CD4-positive, alpha-beta T cell (primary cell): Measurements from ENCODE around the gene PCED1B. TPM values are rescaled to one million over a fixed set of nuclear protein-coding genes. Genes with fewer than 3 reads are reported as not detected.

Experiments
- ATAC-seq: fragments of 200-7000 bp; cut with Tn5 transposase; one replicate; pipeline ENCODE4 v1.10.0; 2022; ENCODE audit warnings: mild to moderate bottlenecking; ENCODE audit not compliant: poor library complexity
- CTCF ChIA-PET: fragments of 350-600 bp; sonication (Branson Sonifier 250); formaldehyde crosslinking; loops from one replicate; lab custom pipeline; 2021; ENCODE audit warnings: antibody characterized with exemption, inconsistent platforms; lab: Charles Lee
- POLR2A ChIA-PET: fragments of 350-600 bp; sonication (Branson Sonifier 250); formaldehyde crosslinking; loops from one replicate; lab custom pipeline; 2021; ENCODE audit warnings: antibody characterized with exemption, inconsistent platforms; lab: Charles Lee
- DNase-seq, 14 experiments: peaks; one replicate each; pipeline ENCODE4 v3.0.0-alpha.2; 2013 to 2020; ENCODE audit warnings: mixed read lengths in 2 of 14
- H3K27ac ChIP-seq, 2 donors: one replicate each; pipeline versions ENCODE4 v1.5.1 to v1.7.0; 2013; ENCODE audit warnings: low read length in 2 of 2, low read depth in 1 of 2, mild to moderate bottlenecking in 1 of 2
- H3K27me3 ChIP-seq, 2 experiments: 1 replicate in 1 of 2; 2 replicates in 1 of 2; pipeline versions ENCODE4 v1.6.1 to v1.7.0; 2013; ENCODE audit warnings: low read length in 2 of 2, control low read depth in 1 of 2, mild to moderate bottlenecking in 1 of 2, moderate library complexity in 1 of 2; ENCODE audit not compliant: insufficient read depth in 2 of 2, control insufficient read depth in 1 of 2
- H3K36me3 ChIP-seq: one replicate; pipeline ENCODE4 v1.6.1; 2013; ENCODE audit warnings: low read length, control low read depth; ENCODE audit not compliant: insufficient read depth
- H3K4me1 ChIP-seq: one replicate; pipeline ENCODE4 v1.6.1; 2013; ENCODE audit warnings: low read length, control low read depth; ENCODE audit not compliant: insufficient read depth
- H3K4me3 ChIP-seq: one replicate; pipeline ENCODE4 v1.5.1; 2013; ENCODE audit warnings: mild to moderate bottlenecking, low read length, moderate library complexity
- H3K9me3 ChIP-seq, 2 experiments: 1 replicate in 1 of 2; 2 replicates in 1 of 2; pipeline versions ENCODE4 v1.6.1 to v1.7.0; 2013; ENCODE audit warnings: low read length in 2 of 2, mild to moderate bottlenecking in 2 of 2, control low read depth in 1 of 2, moderate library complexity in 1 of 2; ENCODE audit not compliant: control insufficient read depth in 1 of 2, insufficient read depth in 1 of 2
- H3K27ac Mint-ChIP-seq: one replicate; pipeline ENCODE4 v1.8.0; 2020; ENCODE audit warnings: mixed read lengths
- H3K27me3 Mint-ChIP-seq: one replicate; pipeline ENCODE4 v1.8.0; 2021; ENCODE audit warnings: mixed read lengths
- H3K36me3 Mint-ChIP-seq: one replicate; pipeline ENCODE4 v1.8.0; 2021; ENCODE audit warnings: low read depth, mixed read lengths
- H3K4me1 Mint-ChIP-seq: one replicate; pipeline ENCODE4 v1.8.0; 2021; ENCODE audit warnings: low read depth, mixed read lengths
- H3K4me3 Mint-ChIP-seq: one replicate; pipeline ENCODE4 v1.8.0; 2020; ENCODE audit warnings: mild to moderate bottlenecking, mixed read lengths
- H3K9me3 Mint-ChIP-seq: one replicate; pipeline ENCODE4 v1.8.0; 2020; ENCODE audit warnings: mixed read lengths
- CTCF ChIP-seq: fragments of 200-600 bp; IDR thresholded peaks from one replicate; pipeline ENCODE4 v1.8.0; 2022; ENCODE audit warnings: antibody characterized with exemption, mild to moderate bottlenecking
- intact Hi-C, 2 experiments: fragments of 100-400 bp; cut with DNase I in 1 of 2; cut with micrococcal nuclease in 1 of 2; formaldehyde crosslinking; loops; one replicate each; pipeline versions ENCODE4 v1.15.1 to v1.9.0; 2023 to 2025; cut with DNase I, micrococcal nuclease
- total RNA-seq, 174 experiments: library from RNA in 2 of 174; stranded (reverse) in 2 of 174; gene quantifications; one replicate each; pipeline ENCODE4 v1.2.3 and lab custom pipeline; 2021 to 2026

PCED1B gene
- total RNA-seq, 2 experiments from 2014 or later: 18.7 to 20.0 TPM

- DNase-seq: no peak
- Histone ChIP-seq H3K4me3 (no peak overlapping the region), H3K36me3 (peaks cover 28% of the 10 kb centered on the region), H3K27ac (no peak overlapping the region), H3K27me3 (no peaks in the 10 kb centered on the region), H3K4me1 (peaks cover 8% of the 10 kb centered on the region), H3K9me3 (no peaks in the 10 kb centered on the region)
- ChIA-PET CTCF (interaction anchor here (0.9 kb wide), 1 partner anchor 16 kb away, joined by 3 read pairs; no protein-coding TSS in a partner anchor), POLR2A (interaction anchor here (0.8 to 1.2 kb wide), 3 partner anchors 9 to 30 kb away, joined by 3 to 4 read pairs (median 4); no protein-coding TSS in a partner anchor)
- Mint-ChIP-seq H3K4me1 (peaks cover 63% of the 10 kb centered on the region), H3K4me3 (no peak overlapping the region), H3K27me3 (no peaks in the 10 kb centered on the region), H3K36me3 (peaks cover 63% of the 10 kb centered on the region), H3K27ac (no peak overlapping the region), H3K9me3 (no peaks in the 10 kb centered on the region)
- TF ChIP-seq CTCF: no peak
- no peak for ATAC-seq
- intact Hi-C loops: no loop called here
Observed at GRCh38 chr12:47184229-47184628, 104.8 kb downstream of the PCED1B start.

- POLR2A ChIA-PET: interaction anchor here (1.0 to 1.2 kb wide), 3 partner anchors 22 to 29 kb away, joined by 3 to 4 read pairs (median 3); no protein-coding TSS in a partner anchor
- no peak for ATAC-seq
- peak overlapping the region; percentile 11 for H3K27ac Mint-ChIP-seq
Observed at GRCh38 chr12:47184813-47185212, 105.4 kb downstream of the PCED1B start.

GRCh38 chr12:47186246-47186645, 106.8 kb downstream of the PCED1B start:
- H3K9me3 Mint-ChIP-seq: no peaks in the 10 kb centered on the region
- no peak overlapping the region for H3K27ac ChIP-seq
- no peak for TF ChIP-seq CTCF
- peaks cover 27% of the 10 kb centered on the region for H3K4me1 ChIP-seq
- no peak overlapping the region for H3K27ac Mint-ChIP-seq
- no peak overlapping the region for H3K4me3 ChIP-seq
- POLR2A ChIA-PET: interaction anchor here (0.6 to 1.1 kb wide), 2 partner anchors 108 to 390 kb away, joined by 3 to 4 read pairs; no protein-coding TSS in a partner anchor
- no peaks in the 10 kb centered on the region for H3K27me3 Mint-ChIP-seq
- no peaks in the 10 kb centered on the region for H3K27me3 ChIP-seq
- peaks cover 70% of the 10 kb centered on the region for H3K4me1 Mint-ChIP-seq
- H3K36me3 Mint-ChIP-seq: peaks cover 66% of the 10 kb centered on the region
- CTCF ChIA-PET: no interaction called here
- H3K9me3 ChIP-seq: no peaks in the 10 kb centered on the region
- intact Hi-C loops: no loop called here
- no peak overlapping the region for H3K4me3 Mint-ChIP-seq
- ATAC-seq (no peak), DNase-seq (no peak)
- peaks cover 38% of the 10 kb centered on the region for H3K36me3 ChIP-seq

More at GRCh38 chr12:47184813-47185212, 105.4 kb downstream of the PCED1B start:
- Mint-ChIP-seq H3K9me3 (no peaks in the 10 kb centered on the region), H3K36me3 (peaks cover 68% of the 10 kb centered on the region), H3K4me1 (peaks cover 63% of the 10 kb centered on the region), H3K4me3 (no peak overlapping the region), H3K27me3 (no peaks in the 10 kb centered on the region)
- Histone ChIP-seq H3K27me3 (no peaks in the 10 kb centered on the region), H3K36me3 (peaks cover 33% of the 10 kb centered on the region), H3K27ac (no peak overlapping the region), H3K4me1 (peaks cover 13% of the 10 kb centered on the region), H3K4me3 (no peak overlapping the region), H3K9me3 (no peaks in the 10 kb centered on the region)
- no peak for DNase-seq
- intact Hi-C loops: no loop called here
- no peak for TF ChIP-seq CTCF
- CTCF ChIA-PET: interaction anchor here (0.9 to 1.1 kb wide), 2 partner anchors 17 to 19 kb away, joined by 3 read pairs; no protein-coding TSS in a partner anchor
